HG02852 (cell line): ENCODE data around the gene PPP1R9A.

Experiments used
- ATAC-seq: cut with Tn5 transposase; IDR thresholded peaks from one replicate; pipeline ENCODE4 v1.9.1; 2021; ENCODE audit warnings: mild to moderate bottlenecking, moderate library complexity; ENCODE audit not compliant: unreplicated experiment

PPP1R9A gene

DNA sequence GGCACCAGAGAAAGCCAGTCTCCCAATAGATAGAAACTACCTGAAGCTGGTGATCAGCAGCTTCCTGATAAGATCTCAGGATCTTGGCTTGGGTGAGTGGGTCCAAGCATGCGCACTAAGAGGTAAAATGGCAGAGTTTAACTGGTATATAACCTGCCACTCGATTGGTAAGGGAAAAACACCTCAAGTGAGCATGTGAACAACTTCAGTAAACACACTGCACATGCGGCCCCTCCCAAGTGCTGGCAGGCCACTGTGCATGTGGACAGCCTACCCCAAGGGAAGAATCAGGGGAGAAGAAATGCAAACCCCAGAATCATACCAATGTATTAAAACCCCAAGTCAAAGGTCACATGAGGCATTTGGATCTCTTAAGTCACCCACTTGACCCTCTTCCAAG is 434.6 kb downstream of the PPP1R9A start:
- no peak for ATAC-seq

DNA sequence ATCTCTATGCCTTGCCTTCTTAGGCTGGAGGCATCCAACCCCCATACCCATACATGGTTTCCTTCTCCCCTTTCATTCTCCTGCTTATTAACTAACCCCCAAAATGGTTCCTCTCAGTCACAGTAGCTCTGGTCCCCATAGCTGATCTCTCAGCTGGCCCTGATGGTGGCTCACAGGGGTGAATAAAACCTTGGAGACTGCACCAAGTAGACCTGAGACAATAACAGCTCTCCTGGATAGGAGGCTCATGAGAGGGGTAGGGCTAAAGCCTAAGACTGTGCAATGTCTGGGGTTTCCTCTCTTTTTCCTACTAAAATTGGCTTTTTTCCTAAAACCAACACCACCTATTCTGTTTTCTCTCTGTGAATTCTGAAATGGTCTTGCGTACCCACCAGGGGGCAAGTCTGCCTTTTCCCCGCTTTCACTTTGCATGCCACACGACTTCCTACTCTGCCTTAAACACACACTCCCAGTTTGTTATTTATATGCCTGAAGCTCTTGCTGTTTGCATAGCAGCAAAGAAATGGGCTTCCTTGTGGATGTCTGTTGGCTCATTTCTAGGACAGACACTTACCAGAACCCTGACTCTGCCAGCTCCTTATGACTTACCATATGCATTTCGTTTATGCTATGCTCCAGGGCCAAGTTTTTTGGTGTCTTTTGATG is 435.4 kb downstream of the PPP1R9A start:
- ATAC-seq, result no peak
